Heart left ventricle (tissue), 16 donors: ENCODE results near the gene LINGO3. TPM values are rescaled to one million over a fixed set of nuclear protein-coding genes. Genes with fewer than 3 reads are reported as not detected.
A peak's percentile ranks its signal among the peaks of the same experiment; 100 is the strongest.

ENCODE experiments used
- ATAC-seq, 4 donors: fragments of 200-7000 bp; cut with Tn5 transposase; one replicate each; pipeline ENCODE4 v1.9.1; 2020 to 2022; ENCODE audit warnings: moderate library complexity in 4 of 4, mild to moderate bottlenecking in 3 of 4, moderate number of reproducible peaks in 1 of 4
- DNase-seq, 5 donors: peaks; one replicate each; pipeline ENCODE4 v3.0.0-alpha.2; 2020
- H3K27ac ChIP-seq, 12 donors: fragments of 200-600 bp; sonication (generic) in 4 of 12; one replicate each; pipeline versions ENCODE4 v1.5.0 to v1.8.0; 2016 to 2022; ENCODE audit warnings: mild to moderate bottlenecking in 2 of 12
- H3K27me3 ChIP-seq, 9 donors: fragments of 200-600 bp; sonication (generic) in 2 of 9; one replicate each; pipeline versions ENCODE4 v1.5.1 to v1.8.0; 2016 to 2022; ENCODE audit warnings: mild to moderate bottlenecking in 3 of 9
- H3K36me3 ChIP-seq, 9 donors: fragments of 200-600 bp; sonication (generic) in 2 of 9; one replicate each; pipeline versions ENCODE4 v1.5.0 to v1.8.0; 2018 to 2022; ENCODE audit warnings: mild to moderate bottlenecking in 2 of 9
- H3K4me1 ChIP-seq, 12 donors: fragments of 200-600 bp; sonication (generic) in 4 of 12; one replicate each; pipeline versions ENCODE4 v1.5.0 to v1.8.0; 2016 to 2022; ENCODE audit warnings: mild to moderate bottlenecking in 3 of 12
- H3K4me3 ChIP-seq, 12 donors: fragments of 200-600 bp; sonication (generic) in 4 of 12; one replicate each; pipeline versions ENCODE4 v1.5.0 to v1.8.0; 2017 to 2022; ENCODE audit warnings: mild to moderate bottlenecking in 9 of 12, moderate library complexity in 4 of 12
- H3K9me3 ChIP-seq, 12 donors: fragments of 200-600 bp; sonication (generic) in 4 of 12; one replicate each; pipeline versions ENCODE4 v1.5.0 to v1.8.0; 2016 to 2022; ENCODE audit warnings: mild to moderate bottlenecking in 1 of 12
- CTCF ChIP-seq, 12 donors: fragments of 200-600 bp; sonication (generic) in 4 of 12; IDR thresholded peaks; one replicate each; pipeline versions ENCODE4 v1.5.0 to v1.8.0; 2018 to 2022; ENCODE audit warnings: antibody characterized with exemption in 12 of 12, mild to moderate bottlenecking in 5 of 12
- POLR2A ChIP-seq, 2 donors: fragments of 450-650 bp; IDR thresholded peaks; one replicate each; pipeline ENCODE4 v1.6.1; 2017; ENCODE audit warnings: antibody characterized with exemption in 2 of 2, mild to moderate bottlenecking in 2 of 2, moderate library complexity in 2 of 2
- WGBS, 4 donors: extraction: QIAGEN DNeasy Blood & Tissue Kit in 2 of 4; methylation state at CpG; one replicate each; pipeline versions ENCODE4 v1.1.5 to v1.1.7; 2013 to 2018; 5-methylcytosine and 5-hydroxymethylcytosine counted together
- intact Hi-C, 10 donors: fragments of 100-400 bp; cut with DNase I; formaldehyde crosslinking; loops; one replicate each; pipeline versions ENCODE4 v1.11.1 to v1.14.2; 2022
- polyA plus RNA-seq, 2 donors: library from polyadenylated mRNA; stranded (reverse); fragments of 200-250 nt; gene quantifications; one replicate each; pipeline ENCODE4 v1.2.3, GENCODE V29; 2013
- total RNA-seq, 9 donors: library from RNA; depleted of rRNA in 2 of 9; stranded (reverse); fragments of >200 nt in 2 of 9; fragmentation: NEBNext Ultra II Directional in 3 of 9; extraction: Animal tissue kit (Norgen Biotek cat#: 25700) in 3 of 9; gene quantifications; one replicate each; pipeline versions ENCODE4 v1.1.0 to v1.2.4, GENCODE V29; 2016 to 2023
- donor health status: ischemic (EF 13 %, LVEDD 7.1; RV severe dilation, severe dysfunction).
- donor health status: healthy with polysubstance abuse.
- donor health status: DM: no; HTN: yes; CAD: no.
- donor health status: DM: no; HTN: no; CAD: no.
- donor health status: ischemic (EF 25% LVEDD 6.9; RV normal size, moderate dysfunction).
- donor health status: ischemic (EF 25% LVEDD 5.7; RV mildly dilated, moderate dysfunction).
- donor health status: healthy.
- donor health status: DM: yes; HTN: yes; CAD: no.
- donor health status: ischemic (EF 35%, LVEDD 5.7; RV mildly dilated, moderate dysfunction).
- donor health status: nonischemic (EF 11% LVEDD 7.7; RV severe dilation, severe dysfunction).
- donor health status: DM: yes; HTN: yes; CAD: no.
- donor health status: PGD.
- donor health status: ischemic (EF 29% LVEDD 5.4; RV normal size, mild dysfunction).
- donor health status: nonischemic (EF 23%, LVEDD 6.1; RV moderate dilation, normal function).

LINGO3 gene
- total and polyA plus RNA-seq, 11 donors, result 0.50 TPM; not detected in 10

GRCh38 chr19:2333807-2334211, 25.9 kb upstream of the LINGO3 start:
- Histone ChIP-seq H3K27ac (no peak overlapping the region), H3K4me3 (no peak overlapping the region), H3K36me3 (peaks cover 0 to 9% (median 0%) of the 10 kb centered on the region in 9 donors), H3K9me3 (no peaks in the 10 kb centered on the region), H3K27me3 (no peaks in the 10 kb centered on the region), H3K4me1 (peaks cover 0 to 45% (median 38%) of the 10 kb centered on the region in 12 donors)
- intact Hi-C loops, result no loop called here
- 78 to 91% (median 83%) methylated on average over 5 to 11 of the region's 11 CpGs for WGBS, 4 donors
- ATAC-seq (no peak), DNase-seq (no peak)
- TF ChIP-seq POLR2A (IDR thresholded peaks at IDR 0.05) (no peak), CTCF (IDR thresholded peaks at IDR 0.05) (no peak)

GRCh38 chr19:2333027-2333806, 25.3 kb upstream of the LINGO3 start:
- Histone ChIP-seq H3K9me3 (no peaks in the 10 kb centered on the region), H3K4me3 (no peak overlapping the region), H3K36me3 (peaks cover 0 to 5% (median 0%) of the 10 kb centered on the region in 9 donors), H3K27ac (no peak overlapping the region), H3K4me1 (peaks cover 0 to 46% (median 38%) of the 10 kb centered on the region in 12 donors), H3K27me3 (no peaks in the 10 kb centered on the region)
- DNase-seq (no peak), ATAC-seq (no peak)
- TF ChIP-seq CTCF (IDR thresholded peaks at IDR 0.05), result no peak
- no peak for TF ChIP-seq POLR2A (IDR thresholded peaks at IDR 0.05)
- intact Hi-C loops, result no loop called here
- WGBS, 4 donors, result 76 to 87% (median 79%) methylated on average over 26 to 27 of the region's 27 CpGs

- peaks cover 0 to 5% (median 0%) of the 10 kb centered on the region in 9 donors for H3K36me3 ChIP-seq
- H3K4me3 ChIP-seq, result no peak overlapping the region
- 43 to 62% (median 52%) methylated on average over 8 to 17 of the region's 17 CpGs for WGBS, 4 donors
- no peaks in the 10 kb centered on the region for H3K27me3 ChIP-seq
- peaks cover 2 to 51% (median 40%) of the 10 kb centered on the region in 12 donors for H3K4me1 ChIP-seq
- ATAC-seq, result peak in 1 of 4 donors; percentile 45
- intact Hi-C loops, result no loop called here
- H3K9me3 ChIP-seq, result no peaks in the 10 kb centered on the region
- peak overlapping the region in 8 of 12 donors; percentile 14 to 52 (median 42) for H3K27ac ChIP-seq
- DNase-seq, result peak in 1 of 5 donors; percentile 56
- TF ChIP-seq POLR2A (IDR thresholded peaks at IDR 0.05) (peak in 1 of 2 donors; percentile 26), CTCF (IDR thresholded peaks at IDR 0.05) (no peak)
Measured at GRCh38 chr19:2332341-2333026, 24.5 kb upstream of the LINGO3 start.

GRCh38 chr19:2331601-2332246, 23.8 kb upstream of the LINGO3 start:
- ATAC-seq, result no peak
- Histone ChIP-seq H3K9me3 (no peaks in the 10 kb centered on the region), H3K27ac (peak overlapping the region in 6 of 12 donors; percentile 14 to 52 (median 37)), H3K36me3 (peaks cover 0 to 4% (median 0%) of the 10 kb centered on the region in 9 donors), H3K4me1 (peaks cover 5 to 59% (median 44%) of the 10 kb centered on the region in 12 donors), H3K27me3 (no peaks in the 10 kb centered on the region), H3K4me3 (no peak overlapping the region)
- 78 to 89% (median 82%) methylated on average over 8 to 12 of the region's 12 CpGs for WGBS, 4 donors
- intact Hi-C loops, result no loop called here
- DNase-seq, result no peak
- no peak for TF ChIP-seq CTCF (IDR thresholded peaks at IDR 0.05)
- TF ChIP-seq POLR2A (IDR thresholded peaks at IDR 0.05), result no peak
